ENCODE measurements around the gene LDB2.
"Not testable (repeated sequence)": the region's sequence is repeated elsewhere in the genome, so short reads cannot be mapped to it uniquely, and the experiment has no call there.

The LDB2 gene

GRCh38 chr4:16582036-16582435 lies 316.4 kb downstream of the LDB2 start:
- no peak for DNase-seq

- no peak for DNase-seq
Observed at GRCh38 chr4:16581117-16581516, 317.3 kb downstream of the LDB2 start.

DNA sequence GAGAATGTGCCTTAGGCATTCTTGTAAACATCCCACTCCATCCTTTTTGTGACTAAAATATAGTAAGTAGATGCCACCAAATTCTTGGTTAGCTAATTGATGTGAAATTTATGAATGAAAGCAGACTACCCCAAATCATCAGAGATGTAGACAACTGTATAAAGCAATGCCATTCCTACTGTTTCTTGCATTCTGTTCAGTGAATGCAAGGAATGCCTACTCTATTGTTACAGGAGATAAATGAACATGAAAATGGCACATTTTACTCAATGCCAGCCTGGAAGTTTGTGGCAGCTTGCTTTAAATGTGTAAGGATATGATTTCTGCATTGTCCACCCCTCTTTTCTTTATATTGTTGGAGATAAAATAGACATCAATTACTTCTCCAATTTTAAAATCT lies 317.9 kb downstream of the LDB2 start:
- DNase-seq: no peak

- DNase-seq: no peak
Observed at GRCh38 chr4:16579866-16580265, 318.6 kb downstream of the LDB2 start.

- DNase-seq: no peak
Observed at GRCh38 chr4:16577177-16577576, 321.3 kb downstream of the LDB2 start.

DNA sequence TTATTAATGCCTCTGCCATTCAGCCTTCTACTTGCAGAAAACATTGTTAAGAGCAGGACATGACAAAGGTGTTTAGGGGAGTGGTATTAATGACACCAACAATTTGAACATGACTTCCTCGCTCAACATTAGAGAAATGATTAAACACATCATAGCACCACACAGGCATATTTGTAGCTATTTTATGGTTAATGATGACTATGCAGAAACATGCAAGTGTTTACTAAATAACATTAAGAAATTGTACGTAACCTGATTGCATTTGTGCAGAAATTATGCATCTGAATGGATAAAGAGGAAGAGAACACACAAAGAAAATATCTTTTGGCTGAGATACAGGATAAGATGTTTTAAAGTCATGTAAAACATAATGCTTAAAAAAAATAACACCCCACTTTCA lies 323.5 kb downstream of the LDB2 start:
- no peak for DNase-seq

GRCh38 chr4:16573739-16574138 lies 324.7 kb downstream of the LDB2 start:
- no peak for DNase-seq

DNA sequence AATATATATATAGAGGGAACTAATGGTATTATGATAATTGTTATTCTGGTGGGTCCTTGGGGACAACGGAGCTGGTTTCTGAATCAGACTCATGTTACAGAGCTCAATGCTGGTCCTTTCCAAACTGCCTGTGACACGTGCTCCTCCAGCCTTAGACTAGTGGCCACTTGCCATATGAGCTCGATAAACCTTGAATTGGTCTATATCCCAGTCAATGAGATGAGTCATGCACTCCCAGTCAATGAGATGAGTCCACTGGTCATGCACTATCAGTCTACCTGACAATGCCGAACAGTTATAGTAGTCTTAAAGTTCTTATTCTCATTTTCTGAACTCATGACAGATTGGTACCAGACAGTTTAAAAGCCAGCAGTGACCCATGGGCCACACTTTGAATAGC lies 325.2 kb downstream of the LDB2 start:
- DNase-seq: no peak

GRCh38 chr4:16572631-16573030 lies 325.8 kb downstream of the LDB2 start:
- DNase-seq: no peak

DNA sequence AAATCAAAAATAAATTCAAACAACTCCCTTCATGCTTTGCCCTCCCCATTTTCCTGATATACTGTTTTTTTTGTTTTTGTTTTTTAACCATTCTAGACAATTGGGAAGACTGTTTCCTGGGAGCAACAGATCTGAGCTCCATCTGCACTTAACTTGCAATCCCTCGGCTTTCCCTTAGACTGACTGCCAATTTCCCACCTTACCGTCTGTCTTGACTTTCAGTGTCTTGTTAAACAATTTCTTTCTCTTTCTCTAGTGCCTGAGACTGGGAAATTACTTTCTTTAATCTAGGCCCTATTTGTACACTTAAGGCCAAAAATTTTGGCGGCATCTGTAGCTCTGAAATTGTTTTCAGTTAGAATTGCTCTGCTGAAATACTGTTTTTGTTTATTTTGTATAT lies 326.3 kb downstream of the LDB2 start:
- no peak for DNase-seq

GRCh38 chr4:16569790-16570189 lies 328.7 kb downstream of the LDB2 start:
- DNase-seq: no peak

DNA sequence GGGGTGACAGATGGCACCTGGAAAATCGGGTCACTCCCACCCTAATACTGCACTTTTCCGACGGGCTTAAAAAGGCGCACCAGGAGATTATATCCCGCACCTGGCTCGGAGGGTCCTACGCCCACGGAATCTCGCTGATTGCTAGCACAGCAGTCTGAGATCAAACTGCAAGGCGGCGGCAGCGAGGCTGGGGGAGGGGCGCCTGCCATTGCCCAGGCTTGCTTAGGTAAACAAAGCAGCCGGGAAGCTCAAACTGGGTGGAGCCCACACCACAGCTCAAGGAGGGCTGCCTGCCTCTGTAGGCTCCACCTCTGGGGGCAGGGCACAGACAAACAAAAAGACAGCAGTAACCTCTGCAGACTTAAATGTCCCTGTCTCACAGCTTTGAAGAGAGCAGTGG lies 341.1 kb downstream of the LDB2 start:
- DNase-seq: not testable (repeated sequence)

GRCh38 chr4:16555156-16555555 lies 343.3 kb downstream of the LDB2 start:
- DNase-seq: no peak

DNA sequence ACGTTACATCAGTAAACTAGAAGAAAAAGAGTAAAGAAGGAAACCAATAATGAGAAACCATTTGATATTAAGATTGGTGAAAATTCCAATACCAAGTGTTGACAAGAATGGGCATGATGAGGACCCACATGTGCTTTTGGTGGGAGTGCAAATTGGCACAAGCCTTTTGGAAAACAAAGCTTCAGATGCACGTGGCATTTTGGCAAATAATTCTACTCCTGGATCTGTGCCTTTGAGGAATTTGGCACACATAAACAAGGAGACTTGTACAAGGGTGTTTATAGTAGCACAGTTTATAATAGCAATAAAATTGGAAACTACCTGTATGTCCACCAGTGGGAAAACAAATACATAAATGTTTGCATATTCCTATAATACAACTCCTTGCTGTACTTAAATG lies 347.9 kb downstream of the LDB2 start:
- no peak for DNase-seq

- DNase-seq: no peak
Observed at GRCh38 chr4:16545656-16546055, 352.8 kb downstream of the LDB2 start.

- DNase-seq: no peak
Observed at GRCh38 chr4:16544869-16545268, 353.6 kb downstream of the LDB2 start.

DNA sequence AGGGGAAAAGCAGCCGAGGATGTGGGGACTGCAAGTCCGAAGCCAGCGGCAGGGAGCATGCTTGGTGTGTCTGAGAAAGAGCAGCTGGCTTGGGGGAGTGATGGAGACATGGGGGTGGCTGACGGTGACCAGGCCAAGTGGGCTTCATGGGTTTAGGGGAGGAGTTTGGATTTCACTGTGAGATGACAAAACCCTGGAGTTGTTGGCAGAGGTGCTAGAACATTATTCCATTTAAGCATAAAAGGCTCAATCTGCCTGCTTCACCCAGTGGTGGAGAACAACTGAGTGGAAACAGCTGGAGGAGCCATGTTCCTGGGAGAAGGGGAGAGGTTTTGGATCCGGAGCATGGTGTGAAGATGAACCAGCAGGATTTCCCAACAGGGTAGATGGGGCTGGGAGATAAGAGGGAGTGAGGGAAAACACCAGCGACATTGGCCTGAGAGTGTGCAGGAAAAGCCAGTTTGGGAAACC lies 354.2 kb downstream of the LDB2 start:
- no peak for DNase-seq

- no peak for DNase-seq
Observed at GRCh38 chr4:16537926-16538325, 360.5 kb downstream of the LDB2 start.

DNA sequence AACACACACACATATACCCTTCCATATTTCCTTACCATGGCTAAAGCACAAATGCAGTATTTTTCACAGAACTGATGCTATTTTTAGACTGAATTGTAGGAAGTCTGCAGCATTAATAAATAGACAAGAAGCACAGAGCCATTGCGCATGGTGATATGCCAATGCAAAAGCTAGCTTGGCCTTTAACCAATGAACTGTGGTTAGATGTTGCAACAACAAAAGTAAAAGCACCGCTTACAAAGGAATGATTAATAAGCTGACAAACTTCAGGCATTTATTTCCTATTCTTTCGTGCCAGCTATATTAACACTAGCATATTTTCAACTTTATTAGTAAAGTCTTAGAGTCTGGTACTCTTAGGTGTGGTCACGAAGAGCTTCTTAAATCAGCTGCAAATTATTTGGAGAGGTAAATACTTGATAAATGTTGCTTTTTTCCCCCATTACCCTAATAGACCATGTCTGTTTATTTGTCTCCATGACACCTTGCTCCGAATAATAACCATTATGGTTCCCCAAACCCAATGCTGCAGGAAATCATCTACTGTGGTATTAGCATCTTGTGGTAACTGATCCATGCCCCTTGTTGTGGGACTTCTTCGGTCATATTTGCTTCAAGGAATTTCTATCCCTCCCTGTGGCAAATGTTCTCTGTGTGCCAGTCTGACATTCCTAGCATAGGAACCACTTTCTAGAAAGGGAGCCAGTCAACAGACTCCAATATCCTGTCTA lies 366.0 kb downstream of the LDB2 start:
- no peak for DNase-seq

GRCh38 chr4:16530688-16531635 lies 367.5 kb downstream of the LDB2 start:
- DNase-seq: no peak

- DNase-seq: no peak
Observed at GRCh38 chr4:16524911-16525554, 373.4 kb downstream of the LDB2 start.

DNA sequence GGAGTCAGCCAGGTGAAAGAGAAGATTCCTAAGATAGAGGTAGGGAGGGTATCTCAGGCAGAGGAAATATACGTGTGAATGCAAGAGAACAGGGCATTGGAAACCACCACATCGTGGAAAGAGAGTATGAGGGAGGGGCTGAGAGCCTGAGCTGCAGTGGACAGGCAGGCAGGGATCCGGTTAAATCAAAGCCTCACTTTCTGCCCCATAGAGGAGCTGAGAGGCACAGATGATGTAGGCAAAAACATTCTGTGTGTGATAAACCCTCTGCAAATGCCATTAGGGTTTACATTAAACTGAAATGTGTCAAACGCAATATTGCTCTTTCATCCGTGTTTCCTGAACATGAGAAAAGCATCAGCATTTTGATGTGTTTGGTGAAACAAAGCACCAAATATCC lies 374.0 kb downstream of the LDB2 start:
- no peak for DNase-seq

DNA sequence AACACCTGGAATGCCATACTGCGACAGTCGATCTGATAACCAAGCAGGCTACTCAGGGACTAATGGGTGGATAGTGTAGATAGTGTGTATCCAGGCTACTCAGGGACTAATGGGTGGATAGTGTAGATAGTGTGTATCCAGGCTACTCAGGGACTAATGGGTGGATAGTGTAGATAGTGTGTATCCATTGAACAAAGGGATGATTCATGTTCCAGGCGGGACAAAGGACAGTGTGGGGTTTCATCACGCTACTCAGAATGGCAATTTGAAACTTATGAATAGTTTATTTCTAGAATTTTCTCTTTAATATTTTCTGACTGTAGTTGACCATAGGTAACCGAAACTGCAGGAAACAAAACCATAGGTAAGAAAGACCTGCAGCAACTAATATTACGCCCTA lies 374.9 kb downstream of the LDB2 start:
- not testable (repeated sequence) for DNase-seq
